OCI-LY3 (cell line): ENCODE measurements around the gene WASHC2C.

Experiments used
- EZH2phosphoT487 ChIP-seq: fragments of 200-600 bp; shearing (Covaris generic); IDR thresholded peaks from 2 replicates; pipeline ENCODE4 v1.6.1; 2018; ENCODE audit warnings: antibody characterized with exemption, mixed run types, low read depth
- TF ChIP-seq, protein P1 (sequence below): fragments of 200-600, 300-600 bp; sonication (generic); IDR thresholded peaks from 2 replicates; pipeline ENCODE4 v1.5.1; 2014; ENCODE audit warnings: antibody characterized with exemption, low read length, low read depth

DNA sequence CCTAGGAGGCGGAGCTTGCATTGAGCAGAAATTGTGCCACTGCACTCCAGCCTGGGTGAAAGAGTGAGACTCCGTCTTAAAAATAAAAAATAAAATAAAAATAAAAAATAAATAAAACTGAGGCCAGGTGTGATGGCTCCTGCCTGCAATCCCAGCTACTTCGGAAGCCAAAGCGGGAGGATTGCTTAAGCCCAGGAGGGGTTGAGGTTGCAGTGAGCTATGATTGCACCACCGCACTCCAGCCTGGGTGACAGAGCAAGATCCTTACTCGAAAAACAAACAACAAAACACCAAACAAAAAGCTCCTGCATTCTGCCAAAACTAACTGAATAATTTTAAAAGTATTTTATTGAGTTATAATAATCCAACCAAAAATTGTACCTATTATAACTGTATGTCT is 84.0 kb downstream of the WASHC2C start:
- TF ChIP-seq, protein P1, sequence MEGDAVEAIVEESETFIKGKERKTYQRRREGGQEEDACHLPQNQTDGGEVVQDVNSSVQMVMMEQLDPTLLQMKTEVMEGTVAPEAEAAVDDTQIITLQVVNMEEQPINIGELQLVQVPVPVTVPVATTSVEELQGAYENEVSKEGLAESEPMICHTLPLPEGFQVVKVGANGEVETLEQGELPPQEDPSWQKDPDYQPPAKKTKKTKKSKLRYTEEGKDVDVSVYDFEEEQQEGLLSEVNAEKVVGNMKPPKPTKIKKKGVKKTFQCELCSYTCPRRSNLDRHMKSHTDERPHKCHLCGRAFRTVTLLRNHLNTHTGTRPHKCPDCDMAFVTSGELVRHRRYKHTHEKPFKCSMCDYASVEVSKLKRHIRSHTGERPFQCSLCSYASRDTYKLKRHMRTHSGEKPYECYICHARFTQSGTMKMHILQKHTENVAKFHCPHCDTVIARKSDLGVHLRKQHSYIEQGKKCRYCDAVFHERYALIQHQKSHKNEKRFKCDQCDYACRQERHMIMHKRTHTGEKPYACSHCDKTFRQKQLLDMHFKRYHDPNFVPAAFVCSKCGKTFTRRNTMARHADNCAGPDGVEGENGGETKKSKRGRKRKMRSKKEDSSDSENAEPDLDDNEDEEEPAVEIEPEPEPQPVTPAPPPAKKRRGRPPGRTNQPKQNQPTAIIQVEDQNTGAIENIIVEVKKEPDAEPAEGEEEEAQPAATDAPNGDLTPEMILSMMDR: no peak
- TF ChIP-seq EZH2phosphoT487: no peak
